ENCODE measurements around the gene ZSCAN1.
A peak's percentile ranks its signal among the peaks of the same experiment; 100 is the strongest.

Gene ZSCAN1

DNA sequence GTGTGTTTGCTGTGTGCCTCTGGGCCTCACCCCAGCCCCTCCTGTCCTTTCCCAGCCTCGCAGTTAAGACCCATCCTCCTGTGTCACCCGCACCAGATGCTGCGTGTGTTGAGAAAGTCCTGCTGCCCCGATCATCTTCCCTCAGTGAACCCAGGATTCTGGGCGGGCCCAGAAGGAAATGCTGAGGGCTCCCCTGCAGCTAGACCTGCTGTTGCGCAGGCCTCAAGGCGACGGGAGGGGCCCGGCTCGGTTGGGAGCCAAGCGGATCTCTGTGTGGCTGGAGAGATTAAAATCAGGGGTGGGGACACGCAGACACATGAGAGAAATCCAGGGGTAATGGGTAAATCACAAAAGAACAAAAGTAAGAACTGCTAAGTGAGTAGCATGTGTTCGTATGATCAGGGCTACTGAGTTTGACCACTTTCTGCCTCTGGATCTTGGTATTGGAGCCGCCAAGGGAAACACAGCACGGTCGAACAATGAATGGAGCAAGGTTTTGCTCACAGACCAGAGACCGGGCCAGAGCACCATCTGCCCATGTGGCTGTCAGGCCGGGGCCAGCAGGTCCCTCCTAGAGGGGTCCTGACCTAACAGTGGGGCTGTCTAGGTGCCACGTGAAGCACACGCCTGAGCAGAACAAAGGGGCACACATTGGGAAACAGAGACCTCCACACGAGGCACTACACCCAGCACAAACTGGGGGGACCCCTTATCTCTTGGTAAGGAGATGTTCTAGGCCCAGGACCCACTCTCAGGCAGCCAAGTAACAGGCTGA lies 7.1 kb downstream of the ZSCAN1 start:
- no peak for DNase-seq

DNA sequence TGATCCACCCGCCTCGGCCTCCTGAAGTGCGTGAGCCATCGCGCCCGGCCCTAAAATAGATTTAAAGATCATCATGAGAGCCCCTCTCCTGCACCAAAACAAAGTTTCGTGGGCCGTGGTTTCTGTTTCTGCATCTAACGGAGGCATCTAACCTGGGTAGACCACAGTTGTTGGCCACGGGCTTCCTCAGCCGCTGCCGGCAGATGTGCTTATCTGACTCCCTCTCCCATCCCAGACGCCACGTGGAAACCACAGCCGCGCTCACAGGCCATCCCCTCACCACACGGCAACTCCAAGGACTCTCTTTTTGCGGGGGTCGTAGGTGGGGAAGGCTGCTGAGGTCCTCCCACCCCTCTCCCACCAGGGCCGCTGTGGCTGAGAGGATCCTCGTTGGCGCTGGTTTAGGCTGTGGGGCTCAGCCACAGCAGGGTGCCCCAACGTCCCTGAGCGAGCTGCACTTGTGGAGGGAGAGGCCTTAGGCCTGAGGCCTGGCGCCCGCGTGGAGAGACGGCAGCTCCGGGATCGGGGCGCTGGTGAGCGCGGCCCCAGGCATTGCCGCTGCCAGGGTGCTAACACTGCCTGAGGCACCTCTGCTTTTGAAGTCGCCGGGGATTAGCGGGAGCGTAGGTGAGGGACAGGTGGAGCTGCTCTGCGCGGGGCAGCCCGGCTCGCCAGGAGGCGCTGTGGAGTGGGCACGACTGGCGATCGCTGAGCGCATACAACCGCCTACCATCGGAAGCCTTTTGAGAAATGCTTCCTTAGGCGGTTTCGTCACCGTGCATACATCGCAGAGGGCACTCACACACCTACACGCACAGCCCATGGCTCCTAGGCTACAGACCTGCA lies 8.9 kb downstream of the ZSCAN1 start:
- no peak for DNase-seq

DNA sequence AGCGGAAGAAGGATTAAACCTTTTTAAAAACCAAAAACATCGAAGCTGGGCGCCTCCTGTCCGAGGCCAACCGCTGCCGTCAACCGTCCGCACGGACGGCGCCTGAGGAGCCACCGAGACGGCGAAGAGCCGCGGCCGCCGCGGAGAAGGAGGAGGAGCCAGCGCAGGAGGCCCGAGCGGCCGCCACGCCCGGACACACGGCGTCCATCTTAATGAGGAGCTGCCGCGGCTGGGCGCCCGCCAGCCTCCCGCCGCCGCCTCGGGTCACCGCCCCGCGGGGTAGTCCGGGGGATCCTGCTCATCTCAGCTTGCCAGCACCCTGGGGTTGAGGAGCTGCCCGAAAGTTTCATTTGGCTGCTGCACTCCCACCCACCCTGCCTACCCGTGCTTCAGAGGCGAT lies 10.6 kb downstream of the ZSCAN1 start:
- no peak for DNase-seq

DNA sequence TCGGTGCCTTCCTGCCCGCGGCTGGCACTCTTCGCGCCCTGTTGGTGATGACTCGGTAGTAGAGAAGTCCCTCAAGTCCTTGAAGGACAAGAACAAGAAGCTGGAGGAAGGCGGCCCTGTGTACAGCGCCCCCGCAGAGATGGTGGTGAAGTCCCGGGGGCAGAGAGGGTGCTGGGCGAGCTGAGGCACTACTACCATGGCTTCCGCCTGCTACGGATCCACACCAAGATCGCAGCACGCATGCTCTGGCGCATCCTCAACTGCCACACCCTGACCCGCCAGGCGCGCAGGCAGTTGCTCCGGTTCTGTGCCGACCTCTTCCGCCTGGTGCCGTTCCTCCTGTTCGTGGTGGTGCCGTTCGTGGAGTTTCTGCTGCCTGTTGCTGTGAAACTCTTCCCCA lies 11.1 kb downstream of the ZSCAN1 start:
- DNase-seq = no peak

DNA sequence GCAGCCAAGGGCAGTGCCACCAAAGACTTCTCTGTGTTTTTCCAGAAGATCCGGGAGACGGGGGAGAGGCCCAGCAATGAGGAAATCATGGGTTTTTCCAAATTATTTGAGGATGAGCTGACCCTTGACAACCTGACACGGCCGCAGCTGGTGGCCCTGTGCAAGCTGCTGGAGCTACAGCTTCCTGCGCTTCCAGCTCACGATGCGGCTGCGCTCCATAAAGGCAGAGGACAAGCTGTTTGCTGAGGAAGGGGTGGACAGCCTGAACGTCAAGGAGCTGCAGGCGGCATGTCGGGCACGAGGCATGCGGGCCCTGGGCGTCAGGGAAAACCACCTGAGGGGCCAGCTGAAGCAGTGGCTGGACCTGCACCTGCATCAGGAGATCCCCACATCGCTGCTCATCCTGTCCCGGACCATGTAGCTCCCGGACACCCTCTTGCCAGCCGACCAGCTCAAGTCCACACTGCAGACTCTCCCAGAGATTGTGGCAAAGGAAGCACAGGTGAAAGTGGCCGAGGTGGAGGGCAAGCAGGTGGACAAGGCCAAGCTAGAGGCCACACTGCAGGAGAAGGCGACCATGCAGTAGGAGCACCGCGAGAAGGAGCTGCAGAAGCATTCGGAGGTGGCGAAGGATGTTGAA lies 11.7 kb downstream of the ZSCAN1 start:
- no peak for DNase-seq

DNA sequence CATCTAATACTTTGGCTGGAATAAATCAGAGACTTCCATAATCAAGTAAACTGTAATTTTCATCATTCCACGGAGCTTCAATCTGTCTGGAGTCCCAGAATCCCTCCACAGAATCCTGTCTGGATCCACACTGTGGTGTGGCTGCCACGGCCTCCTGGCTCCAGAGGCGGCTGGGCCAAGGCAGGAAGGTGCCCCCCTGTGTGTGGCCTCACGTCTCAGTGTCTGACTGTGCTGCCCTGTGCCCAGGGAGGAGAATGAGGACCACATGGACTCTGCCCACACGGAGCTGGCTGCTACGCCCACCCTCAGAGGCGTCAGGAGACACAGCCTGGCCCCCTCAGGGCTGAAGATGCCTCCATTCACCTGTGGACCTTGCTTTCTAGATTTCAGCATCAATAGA lies 13.0 kb downstream of the ZSCAN1 start:
- no peak for DNase-seq

DNA sequence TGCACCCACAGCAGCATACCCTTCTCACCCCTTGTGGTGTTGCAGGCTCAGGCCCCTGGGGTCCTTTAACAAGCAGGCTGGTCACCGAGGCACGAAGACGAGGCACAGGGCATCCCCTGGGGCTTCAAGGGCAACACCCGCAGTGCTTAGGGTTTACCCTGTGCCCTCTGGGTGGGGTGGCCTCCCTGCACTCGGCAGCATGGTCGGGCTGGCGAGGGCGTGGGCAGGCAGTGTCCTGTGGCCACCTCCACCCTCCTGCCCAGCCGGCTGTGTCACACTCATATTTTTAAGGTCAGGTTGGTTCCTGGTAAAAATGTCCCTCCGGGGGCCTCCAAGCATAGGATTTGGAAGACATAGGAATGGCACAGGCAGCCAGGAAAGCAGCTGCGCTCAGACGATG lies 13.8 kb downstream of the ZSCAN1 start:
- DNase-seq = no peak

DNA sequence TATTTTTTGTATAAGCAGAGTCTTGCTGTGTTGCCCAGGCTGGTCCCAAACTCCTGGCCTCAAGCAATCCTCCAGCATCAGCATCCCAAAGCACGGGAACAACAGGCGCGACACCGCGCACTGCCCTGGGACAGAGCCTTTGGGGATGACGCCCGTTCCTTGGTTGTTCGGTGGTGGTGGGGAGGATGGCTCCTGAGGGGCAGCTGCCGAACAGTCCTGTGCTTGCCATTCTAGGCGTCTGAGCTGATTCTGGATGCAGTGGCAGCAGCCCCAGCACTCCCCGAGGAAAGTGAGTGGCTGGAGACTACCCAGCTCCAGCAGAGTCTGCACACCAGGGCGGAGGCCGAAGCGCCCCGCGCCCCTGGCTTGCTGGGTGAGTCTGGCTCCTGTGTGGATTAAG lies 18.4 kb downstream of the ZSCAN1 start:
- DNase-seq = no peak

DNA sequence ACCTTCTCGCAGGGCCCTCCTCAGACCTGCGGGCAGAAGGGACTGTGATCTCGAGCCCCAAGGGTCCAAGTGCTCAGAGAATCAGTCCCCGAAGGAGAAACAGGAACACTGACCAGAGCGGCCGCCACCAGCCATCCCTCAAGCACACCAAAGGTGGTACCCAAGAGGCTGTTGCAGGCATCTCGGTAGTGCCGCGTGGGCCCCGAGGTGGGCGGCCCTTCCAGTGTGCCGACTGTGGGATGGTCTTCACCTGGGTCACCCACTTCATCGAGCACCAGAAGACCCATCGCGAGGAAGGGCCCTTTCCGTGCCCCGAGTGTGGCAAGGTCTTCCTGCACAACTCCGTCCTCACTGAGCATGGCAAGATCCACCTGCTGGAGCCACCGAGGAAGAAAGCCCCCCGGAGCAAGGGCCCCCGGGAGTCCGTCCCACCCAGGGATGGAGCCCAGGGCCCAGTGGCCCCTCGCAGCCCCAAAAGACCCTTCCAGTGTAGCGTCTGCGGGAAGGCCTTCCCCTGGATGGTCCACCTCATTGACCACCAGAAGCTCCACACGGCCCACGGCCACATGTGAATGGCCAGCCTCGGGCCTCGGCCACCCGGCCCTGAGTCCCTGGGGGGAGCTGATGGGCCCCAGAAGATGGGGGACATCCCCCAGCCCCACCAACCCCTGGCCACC lies 19.8 kb downstream of the ZSCAN1 start:
- no peak for DNase-seq

DNA sequence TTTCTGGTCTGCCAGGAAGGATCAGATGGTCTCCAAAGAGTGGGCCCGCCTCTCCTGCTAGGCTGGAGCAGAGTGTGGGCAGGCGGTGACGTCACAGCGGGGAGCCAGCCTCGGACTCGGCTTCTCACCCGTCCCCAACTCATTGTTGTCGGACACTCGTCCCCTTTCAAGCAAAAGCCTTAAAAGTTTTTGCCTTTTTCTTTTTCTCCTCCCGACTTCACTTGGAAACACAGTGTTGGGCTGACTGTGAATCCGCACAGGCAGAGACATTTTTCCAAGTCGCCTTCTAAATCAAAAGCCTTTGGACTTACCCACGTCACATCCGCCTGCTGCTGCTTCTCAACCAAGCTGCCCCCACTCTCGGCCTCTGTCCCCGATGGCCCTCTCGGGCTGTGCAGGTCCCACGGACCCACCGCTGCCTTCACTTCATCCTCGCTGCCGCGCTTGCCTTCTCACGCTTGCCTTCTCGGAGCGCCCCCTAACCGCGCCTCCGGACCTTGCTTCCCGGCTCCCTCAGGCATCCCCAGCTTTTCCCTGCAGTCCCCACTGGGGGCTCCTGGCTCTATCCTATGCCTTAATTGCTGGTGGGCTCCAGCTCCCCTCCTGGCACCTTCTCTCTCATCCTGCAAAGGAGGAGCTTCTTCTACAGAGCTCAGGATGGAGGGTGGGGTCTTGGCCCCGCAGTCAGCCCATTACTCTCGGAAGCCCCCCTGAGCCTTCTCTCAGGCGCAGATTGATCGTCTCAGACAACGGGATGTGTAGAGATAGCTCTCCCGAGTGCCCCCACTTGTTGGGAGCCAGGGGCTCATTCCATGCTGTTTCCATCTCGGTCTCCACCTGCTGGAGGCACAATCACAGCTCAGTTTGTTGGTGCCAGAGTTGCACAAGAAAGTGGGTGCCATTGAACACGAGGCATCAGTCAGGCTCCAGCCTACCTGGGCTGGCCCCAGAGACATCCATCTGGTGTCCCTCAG lies 21.4 kb downstream of the ZSCAN1 start:
- DNase-seq = no peak

DNA sequence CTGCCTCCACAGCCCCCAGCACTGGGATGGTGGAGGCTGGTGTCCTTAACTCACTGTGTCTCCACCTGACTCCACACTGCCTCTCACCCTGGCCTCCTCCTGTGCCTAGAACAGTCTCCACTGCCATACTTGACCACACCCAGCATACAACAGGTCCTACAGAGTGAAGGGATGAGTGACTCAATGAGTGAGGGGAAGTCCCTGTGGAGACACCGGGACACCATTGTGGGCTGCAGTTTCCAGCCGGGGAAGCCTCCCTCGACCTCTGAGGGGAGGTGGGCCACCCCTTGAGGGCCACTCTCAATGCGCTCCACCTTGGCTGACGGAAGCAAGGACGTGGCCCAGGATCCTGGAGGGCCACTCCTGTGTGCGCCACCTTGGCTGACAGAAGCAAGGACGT lies 22.4 kb downstream of the ZSCAN1 start:
- DNase-seq = no peak

DNA sequence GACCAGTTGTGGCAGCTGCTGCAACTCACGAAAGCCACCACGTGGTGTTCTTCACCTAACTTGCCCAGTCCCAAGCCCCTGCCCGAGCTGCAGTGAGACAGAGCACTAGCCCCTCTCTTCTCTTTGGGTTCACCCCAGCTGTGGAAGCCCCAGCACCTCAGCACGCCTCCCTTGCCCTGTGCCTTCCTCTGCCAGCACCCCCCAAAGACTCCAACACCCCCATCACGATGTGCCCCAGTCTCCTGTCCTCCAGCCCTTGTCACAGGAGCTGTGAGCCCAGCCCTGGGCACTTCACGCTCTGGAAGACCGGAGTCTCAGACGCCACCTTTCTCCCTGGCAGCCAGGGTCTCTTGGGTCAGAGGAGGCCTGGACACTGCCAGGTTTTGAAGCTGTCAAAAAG lies 23.0 kb downstream of the ZSCAN1 start:
- DNase-seq = no peak

DNA sequence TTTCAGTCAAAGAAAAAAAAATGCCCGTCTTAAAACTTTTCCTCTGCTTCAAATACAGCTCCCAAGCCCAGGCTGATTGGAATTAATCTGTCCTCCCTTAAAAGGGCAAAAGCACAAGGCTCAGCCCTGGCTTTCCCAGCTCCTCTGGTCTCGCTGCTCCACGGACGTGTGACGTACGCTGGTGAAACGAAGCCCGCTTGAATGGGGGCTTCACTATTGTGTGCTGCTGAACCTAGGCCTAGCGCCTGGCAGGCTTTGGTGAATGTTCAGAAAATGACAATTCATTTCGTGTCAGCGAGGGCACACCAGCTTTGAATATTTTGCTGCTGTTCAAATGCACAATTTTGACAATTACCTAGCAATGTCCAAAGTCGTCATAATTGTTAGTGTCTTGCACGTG lies 24.6 kb downstream of the ZSCAN1 start:
- no peak for DNase-seq

DNA sequence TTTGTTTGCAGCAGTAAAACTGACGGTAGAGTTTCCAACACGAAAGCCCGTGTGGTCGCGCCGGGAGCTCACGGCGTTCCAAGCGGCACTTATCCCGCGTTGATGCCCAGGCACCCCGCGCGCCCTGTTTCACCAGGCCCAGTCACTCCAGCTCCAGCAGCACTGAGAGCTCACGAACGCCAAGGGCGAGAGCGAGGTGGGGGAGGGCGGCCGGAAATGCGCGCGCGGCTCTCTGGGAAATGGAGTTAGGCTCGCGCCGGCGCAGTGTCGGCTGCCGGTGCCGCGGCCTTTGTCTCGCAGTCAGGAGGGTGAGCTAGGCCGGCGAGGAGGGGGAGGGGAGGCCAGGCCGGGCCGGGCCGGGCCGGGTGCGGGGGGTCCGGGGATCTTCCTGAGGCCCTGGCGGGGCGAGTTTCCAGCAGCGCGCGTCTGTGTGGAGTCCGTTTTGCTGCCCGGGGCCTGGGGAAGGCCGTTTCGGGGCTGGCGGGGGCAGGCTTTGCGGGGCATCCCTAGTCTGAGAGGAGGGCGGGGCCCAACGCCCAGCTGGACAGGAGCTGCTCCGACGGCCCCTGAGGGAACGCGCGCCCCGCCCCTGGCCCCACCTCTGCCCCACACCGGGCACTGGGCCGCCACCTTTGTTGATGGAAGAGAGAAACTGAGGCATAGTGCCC lies 25.3 kb downstream of the ZSCAN1 start, which contains the start of gene ZNF135:
Gene ZNF135 (plus strand): TSS at position 280 of the 668 bp plus-strand sequence. CDS start 721 bp downstream, outside the sequence.
- DNase-seq = peak; percentile 74

DNA sequence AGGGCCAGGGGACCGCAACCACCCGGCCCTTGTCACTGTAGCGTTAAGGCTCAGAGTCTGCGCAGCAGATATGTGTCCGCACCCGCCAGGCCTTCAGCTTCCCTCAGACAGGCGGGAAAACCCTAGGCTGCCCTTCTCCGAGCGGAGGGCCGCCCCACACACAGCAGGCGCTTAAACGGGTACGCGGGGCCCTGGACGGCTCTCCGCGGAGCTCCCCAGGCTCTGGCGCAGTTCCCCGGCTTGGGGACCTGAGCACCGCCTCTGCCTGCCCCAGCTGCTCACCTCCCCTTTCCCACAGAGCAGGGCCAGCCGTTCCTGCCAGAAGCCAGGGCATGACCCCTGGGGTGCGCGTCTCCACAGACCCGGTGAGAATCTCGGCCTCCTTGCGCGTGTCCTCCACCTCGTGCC lies 25.9 kb downstream of the ZSCAN1 start:
- no peak for DNase-seq

DNA sequence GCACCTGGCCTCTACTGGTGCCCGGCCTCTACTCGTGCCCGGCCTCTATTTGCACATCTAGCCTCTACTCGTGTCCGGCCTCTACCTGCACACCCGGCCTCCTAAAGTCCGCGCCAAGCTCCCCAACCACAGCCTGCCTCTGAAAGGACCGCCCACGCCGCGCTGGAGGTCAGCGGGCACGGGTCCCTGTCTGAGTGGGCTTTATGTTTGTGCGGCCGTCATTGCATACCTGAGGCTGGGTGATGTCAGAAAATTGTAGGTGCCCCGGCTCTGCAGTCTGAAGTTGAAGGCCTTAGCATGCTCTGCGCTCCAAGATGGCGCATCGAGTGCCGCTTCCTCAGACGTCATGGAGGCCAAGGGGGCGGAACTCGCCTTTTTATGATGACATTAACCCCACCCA lies 26.4 kb downstream of the ZSCAN1 start:
- DNase-seq = no peak

DNA sequence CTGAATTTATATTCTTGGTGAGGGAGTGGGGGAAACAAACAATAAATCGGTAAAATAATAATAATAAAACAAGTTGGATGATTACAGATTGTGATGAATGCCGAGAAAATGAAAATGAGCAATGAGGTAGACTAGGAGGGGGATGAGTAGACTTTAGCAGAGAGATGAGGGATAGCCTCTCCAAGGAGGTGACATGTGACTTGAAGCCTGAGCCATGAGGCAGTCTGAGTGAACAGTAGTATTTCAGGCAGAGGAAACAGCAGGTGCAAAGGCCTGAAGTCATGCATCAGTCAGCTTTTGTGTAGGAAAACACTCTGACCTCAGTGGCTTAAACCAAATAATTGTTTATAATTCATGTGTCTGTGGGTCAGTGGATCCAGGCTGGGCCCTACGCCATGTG lies 29.9 kb downstream of the ZSCAN1 start:
- DNase-seq = no peak

DNA sequence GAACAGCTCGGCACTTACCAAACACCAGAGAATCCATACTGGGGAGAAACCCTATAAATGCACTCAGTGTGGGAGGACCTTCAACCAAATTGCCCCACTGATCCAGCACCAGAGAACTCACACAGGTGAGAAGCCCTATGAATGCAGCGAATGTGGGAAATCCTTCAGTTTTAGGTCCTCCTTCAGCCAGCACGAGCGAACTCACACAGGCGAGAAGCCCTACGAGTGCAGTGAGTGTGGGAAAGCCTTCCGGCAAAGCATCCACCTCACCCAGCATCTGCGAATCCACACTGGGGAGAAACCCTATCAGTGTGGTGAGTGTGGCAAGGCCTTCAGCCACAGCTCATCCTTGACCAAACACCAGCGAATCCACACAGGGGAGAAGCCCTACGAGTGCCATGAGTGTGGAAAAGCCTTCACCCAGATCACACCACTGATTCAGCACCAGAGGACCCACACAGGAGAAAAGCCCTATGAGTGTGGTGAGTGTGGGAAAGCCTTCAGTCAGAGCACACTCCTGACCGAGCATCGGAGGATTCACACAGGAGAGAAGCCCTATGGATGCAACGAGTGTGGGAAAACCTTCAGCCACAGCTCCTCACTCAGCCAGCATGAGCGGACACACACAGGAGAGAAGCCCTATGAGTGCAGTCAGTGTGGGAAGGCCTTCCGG lies 33.6 kb downstream of the ZSCAN1 start:
- no peak for DNase-seq

DNA sequence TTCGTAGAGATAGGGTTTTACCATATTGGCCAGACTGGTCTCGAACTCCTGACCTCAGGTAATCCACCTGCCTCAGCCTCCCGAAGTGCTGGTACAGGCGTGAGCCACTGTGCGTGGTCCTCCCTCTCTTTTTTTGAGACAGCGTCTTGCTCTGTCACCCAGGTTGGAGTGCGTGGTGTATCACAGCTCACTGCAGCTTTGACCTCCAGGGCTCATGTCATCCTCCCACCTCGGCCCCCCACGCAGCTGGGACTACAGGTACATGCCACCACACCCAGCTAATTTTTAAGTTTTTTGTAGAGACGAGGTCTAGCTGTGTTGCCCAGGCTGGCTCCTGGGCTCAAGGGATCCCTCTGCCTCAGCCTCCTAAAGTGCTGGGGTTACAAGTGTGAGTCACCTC lies 46.0 kb downstream of the ZSCAN1 start:
- DNase-seq = no peak

DNA sequence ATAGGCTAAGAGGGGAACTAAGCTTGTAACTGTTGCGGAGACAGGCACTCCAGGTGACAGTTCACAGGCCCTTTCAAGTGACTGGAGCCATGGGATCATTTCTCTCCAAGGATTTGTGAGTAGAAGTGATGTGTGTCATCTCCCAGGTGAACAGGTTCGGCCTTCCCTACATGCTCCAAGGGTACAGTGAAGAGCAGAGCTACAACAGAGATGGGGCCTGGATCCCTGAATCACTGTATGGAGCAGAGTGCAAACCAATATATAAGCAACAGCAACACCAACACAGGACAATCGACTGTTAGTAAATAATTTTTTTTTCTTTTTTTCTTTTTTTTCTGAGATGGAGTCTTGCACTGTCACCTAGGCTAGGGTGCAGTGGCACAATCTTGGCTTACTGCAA lies 49.2 kb downstream of the ZSCAN1 start:
- DNase-seq = no peak

All from activated naive CD4-positive, alpha-beta T cell treated with anti-CD3 and anti-CD28 coated beads, Interleukin-2, amount 50 U/mL, for 16 hours (primary cell).